CD14-positive monocyte (primary cell): Measurements from ENCODE around the gene RERE. TPM values are rescaled to one million over a fixed set of nuclear protein-coding genes. Genes with fewer than 3 reads are reported as not detected.
A peak's percentile ranks its signal among the peaks of the same experiment; 100 is the strongest.

Experiments
- DNase-seq, 3 donors: peaks; one replicate each; pipeline ENCODE4 v3.0.0-alpha.2; 2011 to 2022
- H2AFZ ChIP-seq: 2 replicates; pipeline ENCODE4 v1.6.0; 2012; ENCODE audit warnings: mild to moderate bottlenecking, low read depth, low read length, inconsistent platforms; ENCODE audit not compliant: insufficient read depth, poor library complexity, severe bottlenecking
- H3K27ac ChIP-seq, 2 donors: 1 replicate in 1 of 2; 2 replicates in 1 of 2; pipeline ENCODE4 v1.5.1; 2012 to 2013; ENCODE audit warnings: low read length in 2 of 2, control low read depth in 1 of 2, inconsistent platforms in 1 of 2, low read depth in 1 of 2, mild to moderate bottlenecking in 1 of 2
- H3K27me3 ChIP-seq, 2 donors: one replicate each; pipeline versions ENCODE4 v1.6.0 to v1.6.1; 2011 to 2013; ENCODE audit warnings: low read length in 2 of 2; ENCODE audit not compliant: control insufficient read depth in 2 of 2, insufficient read depth in 2 of 2
- H3K36me3 ChIP-seq, 2 donors: replicated peaks in 1 of 2; 1 replicate in 1 of 2; 2 replicates in 1 of 2; pipeline versions ENCODE4 v1.5.1 to v1.6.1; 2012 to 2013; ENCODE audit warnings: low read length in 2 of 2, control low read depth in 1 of 2, inconsistent platforms in 1 of 2, mild to moderate bottlenecking in 1 of 2; ENCODE audit not compliant: insufficient read depth in 2 of 2, control insufficient read depth in 1 of 2
- H3K4me1 ChIP-seq, 2 donors: 1 replicate in 1 of 2; 2 replicates in 1 of 2; pipeline versions ENCODE4 v1.5.1 to v1.6.1; 2012 to 2013; ENCODE audit warnings: low read length in 2 of 2, control low read depth in 1 of 2, inconsistent platforms in 1 of 2, mild to moderate bottlenecking in 1 of 2, moderate library complexity in 1 of 2; ENCODE audit not compliant: insufficient read depth in 2 of 2, control insufficient read depth in 1 of 2
- H3K4me2 ChIP-seq: replicated peaks from 2 replicates; pipeline ENCODE3; 2012; ENCODE audit warnings: low read length, moderate library complexity, mild to moderate bottlenecking; ENCODE audit not compliant: poor library complexity, severe bottlenecking; ENCODE audit errors: extremely low read depth
- H3K4me3 ChIP-seq, 3 experiments: fragments of 200-600 bp in 1 of 3; sonication (generic) in 1 of 3; replicated peaks in 1 of 3; 1 replicate in 2 of 3; 2 replicates in 1 of 3; pipeline ENCODE4 v1.5.1; 2011 to 2013; ENCODE audit warnings: low read length in 3 of 3, mild to moderate bottlenecking in 3 of 3, control low read depth in 2 of 3, low read depth in 2 of 3, inconsistent platforms in 1 of 3, moderate library complexity in 1 of 3
- H3K79me2 ChIP-seq: 2 replicates; pipeline ENCODE4 v1.6.0; 2012; ENCODE audit warnings: mild to moderate bottlenecking, control low read depth, inconsistent platforms, low read length, moderate library complexity; ENCODE audit not compliant: insufficient read depth
- H3K9ac ChIP-seq: 2 replicates; pipeline ENCODE4 v1.6.0; 2017; ENCODE audit warnings: low read length, mild to moderate bottlenecking; ENCODE audit not compliant: insufficient read depth, poor library complexity, severe bottlenecking
- H3K9me3 ChIP-seq, 2 donors: replicated peaks in 1 of 2; 1 replicate in 1 of 2; 2 replicates in 1 of 2; pipeline versions ENCODE4 v1.5.1 to v1.6.1; 2012 to 2013; ENCODE audit warnings: low read length in 2 of 2, control low read depth in 1 of 2; ENCODE audit not compliant: control insufficient read depth in 1 of 2, insufficient read depth in 1 of 2
- H4K20me1 ChIP-seq: 2 replicates; pipeline ENCODE4 v1.6.0; 2012; ENCODE audit warnings: mild to moderate bottlenecking, low read length, control low read depth, moderate library complexity; ENCODE audit not compliant: insufficient read depth
- H3K27ac Mint-ChIP-seq, 7 donors: one replicate each; pipeline ENCODE4 v1.8.0; 2020; ENCODE audit warnings: mild to moderate bottlenecking in 7 of 7, mixed read lengths in 7 of 7, moderate library complexity in 6 of 7, inconsistent platforms in 2 of 7
- H3K27me3 Mint-ChIP-seq, 3 donors: one replicate each; pipeline ENCODE4 v1.8.0; 2021 to 2022; ENCODE audit warnings: low read depth in 3 of 3, mild to moderate bottlenecking in 3 of 3, mixed read lengths in 3 of 3, moderate library complexity in 3 of 3, inconsistent platforms in 1 of 3
- H3K36me3 Mint-ChIP-seq, 2 donors: one replicate each; pipeline ENCODE4 v1.8.0; 2020; ENCODE audit warnings: mixed read lengths in 2 of 2, inconsistent platforms in 1 of 2, mild to moderate bottlenecking in 1 of 2
- H3K4me1 Mint-ChIP-seq: one replicate; pipeline ENCODE4 v1.8.0; 2020; ENCODE audit warnings: mild to moderate bottlenecking, mixed read lengths
- H3K4me3 Mint-ChIP-seq, 2 donors: one replicate each; pipeline ENCODE4 v1.8.0; 2020; ENCODE audit warnings: mild to moderate bottlenecking in 2 of 2, mixed read lengths in 2 of 2, moderate library complexity in 1 of 2
- H3K9me3 Mint-ChIP-seq, 7 donors: one replicate each; pipeline ENCODE4 v1.8.0; 2020 to 2022; ENCODE audit warnings: mixed read lengths in 7 of 7, mild to moderate bottlenecking in 6 of 7, moderate library complexity in 6 of 7, inconsistent platforms in 2 of 7
- WGBS: methylation state at CpG from one replicate; pipeline ENCODE4 v1.1.5; 2013; ENCODE audit warnings: missing lambda C conversion rate; ENCODE audit not compliant: insufficient coverage; 5-methylcytosine and 5-hydroxymethylcytosine counted together
- intact Hi-C, 2 donors: fragments of 100-400 bp; cut with micrococcal nuclease; formaldehyde crosslinking; loops; one replicate each; pipeline versions ENCODE4 v1.15.0 to v1.15.1; 2023
- polyA plus RNA-seq, 3 donors: library from polyadenylated mRNA; depleted of rRNA in 1 of 3; unstranded in 2 of 3; stranded (reverse) in 1 of 3; fragments of 300-500 nt in 2 of 3; fragments of >200 nt in 1 of 3; fragmentation: Illumina TruSeq in 2 of 3; gene quantifications; 1 replicate in 2 of 3; 2 replicates in 1 of 3; pipeline ENCODE4 v1.2.3, GENCODE V29; 2012 to 2021
- TF ChIP-seq, protein P1 (sequence below): fragments of 200-600 bp; IDR thresholded peaks from one replicate; pipeline ENCODE4 v1.8.0; 2022; ENCODE audit warnings: antibody characterized with exemption, mild to moderate bottlenecking

Gene RERE
- polyA plus RNA-seq, 3 donors: 1.2 to 19.4 (median 3.8) TPM

DNA sequence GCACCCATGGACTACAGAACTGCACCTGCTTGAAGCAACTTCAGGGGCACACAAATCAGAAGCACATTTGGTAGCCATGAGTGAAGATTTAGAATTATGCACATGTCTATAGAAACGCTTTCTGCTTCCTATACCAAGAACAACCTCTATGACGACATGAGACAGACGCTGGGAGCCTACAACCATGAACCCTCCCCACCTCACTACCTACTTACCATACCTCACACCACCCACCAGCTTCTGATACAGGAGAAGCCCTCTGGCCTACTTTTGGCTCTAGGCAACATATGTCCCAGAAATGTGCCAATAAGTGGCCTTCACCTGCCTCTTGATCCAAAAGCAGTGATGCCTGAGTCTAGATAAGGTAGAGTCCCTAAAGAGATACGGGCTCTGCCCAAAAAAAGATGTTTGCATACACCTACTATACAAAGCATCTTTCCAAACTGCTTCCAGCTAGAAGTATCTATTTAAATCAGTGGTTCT is 441.0 kb downstream of the RERE start:
- Mint-ChIP-seq H3K36me3 (peaks cover 67 to 84% of the 10 kb centered on the region in 2 donors), H3K4me1 (peaks cover 35% of the 10 kb centered on the region), H3K9me3 (peaks cover 0 to 3% (median 2%) of the 10 kb centered on the region in 7 donors), H3K27ac (peak overlapping the region in 3 of 7 donors; percentile 18 to 43 (median 25)), H3K27me3 (no peaks in the 10 kb centered on the region), H3K4me3 (no peak overlapping the region)
- TF ChIP-seq, protein P1, sequence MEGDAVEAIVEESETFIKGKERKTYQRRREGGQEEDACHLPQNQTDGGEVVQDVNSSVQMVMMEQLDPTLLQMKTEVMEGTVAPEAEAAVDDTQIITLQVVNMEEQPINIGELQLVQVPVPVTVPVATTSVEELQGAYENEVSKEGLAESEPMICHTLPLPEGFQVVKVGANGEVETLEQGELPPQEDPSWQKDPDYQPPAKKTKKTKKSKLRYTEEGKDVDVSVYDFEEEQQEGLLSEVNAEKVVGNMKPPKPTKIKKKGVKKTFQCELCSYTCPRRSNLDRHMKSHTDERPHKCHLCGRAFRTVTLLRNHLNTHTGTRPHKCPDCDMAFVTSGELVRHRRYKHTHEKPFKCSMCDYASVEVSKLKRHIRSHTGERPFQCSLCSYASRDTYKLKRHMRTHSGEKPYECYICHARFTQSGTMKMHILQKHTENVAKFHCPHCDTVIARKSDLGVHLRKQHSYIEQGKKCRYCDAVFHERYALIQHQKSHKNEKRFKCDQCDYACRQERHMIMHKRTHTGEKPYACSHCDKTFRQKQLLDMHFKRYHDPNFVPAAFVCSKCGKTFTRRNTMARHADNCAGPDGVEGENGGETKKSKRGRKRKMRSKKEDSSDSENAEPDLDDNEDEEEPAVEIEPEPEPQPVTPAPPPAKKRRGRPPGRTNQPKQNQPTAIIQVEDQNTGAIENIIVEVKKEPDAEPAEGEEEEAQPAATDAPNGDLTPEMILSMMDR: no peak
- no peak for DNase-seq
- peak overlapping the region in 1 of 2 donors; percentile 47 for H3K27ac ChIP-seq
- peaks cover 38 to 87% of the 10 kb centered on the region in 2 donors for H3K36me3 ChIP-seq
- intact Hi-C loops: no loop called here
- H3K4me2 ChIP-seq: no peak overlapping the region
- H3K9me3 ChIP-seq: peaks cover 0 to 5% of the 10 kb centered on the region in 2 donors
- H3K4me3 ChIP-seq: no peak overlapping the region
- no peak overlapping the region for H3K9ac ChIP-seq
- H4K20me1 ChIP-seq: peaks cover 100% of the 10 kb centered on the region
- H3K27me3 ChIP-seq: no peaks in the 10 kb centered on the region
- no peak overlapping the region for H2AFZ ChIP-seq
- peaks cover 3 to 8% of the 10 kb centered on the region in 2 donors for H3K4me1 ChIP-seq
- peaks cover 92% of the 10 kb centered on the region for H3K79me2 ChIP-seq
- 100% methylated on average over 2 of the region's 4 CpGs for WGBS

DNA sequence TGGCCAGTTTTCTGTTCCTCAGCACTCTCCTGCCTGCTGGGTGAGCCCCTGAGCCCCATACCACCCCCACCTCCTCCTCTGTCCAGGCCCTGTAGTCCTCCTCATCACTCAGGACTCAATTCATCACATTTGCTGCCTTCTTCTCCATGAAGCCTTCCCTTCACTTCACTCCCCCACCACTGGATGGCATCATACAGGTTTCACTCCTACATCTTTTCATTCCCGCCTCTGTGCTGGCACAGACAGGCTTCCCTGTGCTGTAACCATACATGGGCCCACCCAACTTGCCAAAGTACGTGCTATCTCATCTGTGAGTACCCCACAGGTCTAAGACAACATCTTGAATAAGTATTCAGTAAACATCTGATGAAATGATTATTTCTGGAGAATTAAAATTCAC is 442.6 kb downstream of the RERE start:
- TF ChIP-seq, protein P1: peak; percentile 43
- Histone ChIP-seq H3K9me3 (peaks cover 0 to 5% of the 10 kb centered on the region in 2 donors), H4K20me1 (peaks cover 100% of the 10 kb centered on the region), H3K79me2 (peaks cover 91% of the 10 kb centered on the region), H3K4me2 (no peak overlapping the region), H2AFZ (no peak overlapping the region), H3K27ac (no peak overlapping the region), H3K4me3 (no peak overlapping the region), H3K27me3 (no peaks in the 10 kb centered on the region), H3K4me1 (peaks cover 3 to 8% of the 10 kb centered on the region in 2 donors), H3K9ac (no peak overlapping the region), H3K36me3 (peaks cover 43 to 86% of the 10 kb centered on the region in 2 donors)
- Mint-ChIP-seq H3K4me3 (no peak overlapping the region), H3K27ac (peak overlapping the region in 5 of 7 donors; percentile 1 to 78 (median 31)), H3K27me3 (no peaks in the 10 kb centered on the region), H3K9me3 (peaks cover 0 to 3% (median 2%) of the 10 kb centered on the region in 7 donors), H3K4me1 (peaks cover 27% of the 10 kb centered on the region), H3K36me3 (peaks cover 67 to 74% of the 10 kb centered on the region in 2 donors)
- intact Hi-C loops: no loop called here
- WGBS: 80% methylated on average over 1 of the region's 2 CpGs
- no peak for DNase-seq
